Psoas muscle (tissue), 8 donors: ENCODE data around the gene RAF1. TPM values are rescaled to one million over a fixed set of nuclear protein-coding genes. Genes with fewer than 3 reads are reported as not detected.

Experiments used
- ATAC-seq, 4 donors: fragments of 200-7000 bp; cut with Tn5 transposase; one replicate each; pipeline ENCODE4 v1.9.1; 2020; ENCODE audit warnings: moderate library complexity in 3 of 4, mild to moderate bottlenecking in 2 of 4
- DNase-seq, 2 donors: peaks; one replicate each; pipeline ENCODE4 v3.0.0-alpha.2; 2020
- H3K27ac ChIP-seq: fragments of 200-600 bp; one replicate; pipeline ENCODE4 v1.8.0; 2022
- H3K27me3 ChIP-seq, 3 donors: fragments of 200-600 bp in 1 of 3; one replicate each; pipeline versions ENCODE4 v1.6.1 to v1.8.0; 2013 to 2022; ENCODE audit warnings: low read length in 2 of 3, mild to moderate bottlenecking in 2 of 3, moderate library complexity in 1 of 3; ENCODE audit not compliant: insufficient read depth in 3 of 3
- H3K36me3 ChIP-seq, 2 donors: fragments of 200-600 bp in 1 of 2; one replicate each; pipeline versions ENCODE4 v1.6.1 to v1.8.0; 2013 to 2022; ENCODE audit warnings: low read depth in 1 of 2, mild to moderate bottlenecking in 1 of 2, moderate library complexity in 1 of 2; ENCODE audit not compliant: insufficient read depth in 1 of 2
- H3K4me1 ChIP-seq: fragments of 200-600 bp; one replicate; pipeline ENCODE4 v1.8.0; 2022
- H3K4me3 ChIP-seq: fragments of 200-600 bp; one replicate; pipeline ENCODE4 v1.8.0; 2022; ENCODE audit warnings: mild to moderate bottlenecking
- H3K9me3 ChIP-seq: fragments of 200-600 bp; one replicate; pipeline ENCODE4 v1.8.0; 2022
- CTCF ChIP-seq: fragments of 200-600 bp; IDR thresholded peaks from one replicate; pipeline ENCODE4 v1.8.0; 2022; ENCODE audit warnings: antibody characterized with exemption
- WGBS, 3 donors: extraction: QIAGEN DNeasy Blood & Tissue Kit; methylation state at CpG; one replicate each; pipeline versions ENCODE4 v1.1.6 to v1.1.7; 2013; 5-methylcytosine and 5-hydroxymethylcytosine counted together
- intact Hi-C, 2 donors: fragments of 100-400 bp; cut with DNase I; formaldehyde crosslinking; loops; one replicate each; pipeline versions ENCODE4 v1.11.0 to v1.14.2; 2022
- polyA plus RNA-seq, 3 donors: library from polyadenylated mRNA; stranded (reverse); fragments of 200-250 nt; gene quantifications; one replicate each; pipeline ENCODE4 v1.2.3, GENCODE V29; 2013
- total RNA-seq, 4 donors: library from RNA; stranded (reverse); fragmentation: NEBNext Ultra II Directional in 2 of 4; extraction: Animal tissue kit (Norgen Biotek cat#: 25700) in 2 of 4; gene quantifications; one replicate each; pipeline versions ENCODE4 v1.2.1 to v1.2.4, GENCODE V29; 2021 to 2023
- donor health status: healthy with polysubstance abuse.
- donor health status: DM: no; HTN: no; CAD: no; lungs with moderate emphysema.
- donor health status: Bipolar disorder and iron deficiency.
- donor health status: healthy.
- donor health status: DM: yes; HTN: yes; CAD: no.
- donor health status: DM: no; HTN: no; CAD: no.
- donor health status: DM: no; HTN: no; CAD: no.
- donor health status: DM: yes; HTN: yes; CAD: no.

Gene RAF1
- total and polyA plus RNA-seq, 7 donors, result 87.2 to 391 (median 155) TPM

- H3K4me1 ChIP-seq, result peaks cover 75% of the 10 kb centered on the region
- intact Hi-C loops, result no loop called here
- no peaks in the 10 kb centered on the region for H3K9me3 ChIP-seq
- H3K27ac ChIP-seq, result peak overlapping the region; percentile 99
- TF ChIP-seq CTCF, result no peak
- peak overlapping the region; percentile 14 for H3K4me3 ChIP-seq
- H3K27me3 ChIP-seq, result no peaks in the 10 kb centered on the region
- ATAC-seq (peak in 3 of 4 donors; percentile 20 to 28 (median 24)), DNase-seq (no peak)
- no peaks in the 10 kb centered on the region for H3K36me3 ChIP-seq
- WGBS, 3 donors, result 52 to 62% (median 54%) methylated on average over 5 of the region's 5 CpGs
These were observed 103.3 kb downstream of the RAF1 start for GRCh38 chr3:12560505-12561190.

DNA sequence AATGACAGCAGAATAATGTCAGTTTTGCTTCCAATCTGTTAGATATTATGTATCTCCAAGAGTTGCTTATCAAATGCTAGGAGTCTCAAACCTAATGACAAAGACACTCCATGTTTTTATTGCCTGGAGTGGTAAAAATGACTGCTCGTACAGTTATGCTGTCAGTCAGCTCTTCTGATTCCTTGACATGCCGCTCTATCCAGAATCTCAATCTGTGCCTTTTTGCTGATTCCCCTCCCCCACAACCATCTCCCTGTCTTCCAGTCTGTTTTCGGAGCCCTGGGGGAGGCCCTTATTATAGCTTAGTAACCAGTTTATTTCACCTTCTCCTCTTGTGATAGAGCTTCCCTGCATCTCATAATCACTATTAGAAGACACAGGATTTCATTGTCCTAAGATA lies 104.4 kb downstream of the RAF1 start:
- Histone ChIP-seq H3K36me3 (no peaks in the 10 kb centered on the region), H3K27me3 (no peaks in the 10 kb centered on the region), H3K27ac (peak overlapping the region; percentile 99), H3K4me3 (peak overlapping the region; percentile 27), H3K4me1 (peaks cover 64% of the 10 kb centered on the region), H3K9me3 (no peaks in the 10 kb centered on the region)
- DNase-seq (no peak), ATAC-seq (no peak)
- intact Hi-C loops, result no loop called here
- WGBS, 3 donors, result 57 to 72% (median 68%) methylated on average over 3 of the region's 3 CpGs
- no peak for TF ChIP-seq CTCF

GRCh38 chr3:12558706-12559105 lies 105.2 kb downstream of the RAF1 start:
- peaks cover 0 to 5% (median 2%) of the 10 kb centered on the region in 3 donors for H3K27me3 ChIP-seq
- H3K4me1 ChIP-seq, result peaks cover 57% of the 10 kb centered on the region
- H3K9me3 ChIP-seq, result no peaks in the 10 kb centered on the region
- peak overlapping the region; percentile 99 for H3K27ac ChIP-seq
- DNase-seq (no peak), ATAC-seq (no peak)
- WGBS, 3 donors, result 37 to 49% (median 44%) methylated on average over 4 of the region's 4 CpGs
- intact Hi-C loops, result no loop called here
- no peaks in the 10 kb centered on the region for H3K36me3 ChIP-seq
- no peak for TF ChIP-seq CTCF
- peak overlapping the region; percentile 92 for H3K4me3 ChIP-seq

DNA sequence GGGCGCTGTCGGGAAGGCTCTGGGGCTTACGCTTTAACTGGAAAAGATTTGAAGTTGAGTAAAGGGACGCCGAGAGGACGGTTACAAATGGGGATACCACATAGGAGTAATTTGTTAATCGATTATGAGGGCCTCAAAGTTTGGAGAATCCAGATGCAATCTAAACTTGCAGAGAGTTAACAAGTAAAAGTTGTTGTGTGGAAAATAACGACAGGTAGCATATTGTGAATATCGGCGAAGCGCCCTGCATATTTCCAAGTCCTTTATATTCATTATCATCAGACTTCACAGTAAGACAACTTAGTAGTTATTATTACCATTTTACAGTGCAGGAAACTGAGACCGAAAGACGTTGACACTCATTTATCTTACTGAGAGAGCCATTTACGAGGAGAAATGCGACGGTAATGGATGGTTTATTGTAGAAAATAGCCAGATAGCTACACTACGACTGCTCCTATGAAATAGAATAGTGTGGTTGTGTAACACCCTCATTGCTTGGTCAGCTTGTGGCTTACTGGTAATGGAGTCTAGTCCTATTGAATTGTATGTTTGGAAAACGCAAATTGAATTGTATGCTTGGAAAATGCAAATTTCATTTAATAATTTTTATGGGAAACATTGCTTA lies 106.3 kb downstream of the RAF1 start:
- 1% methylated on average over 18 of the region's 18 CpGs for WGBS, 3 donors
- Histone ChIP-seq H3K9me3 (no peaks in the 10 kb centered on the region), H3K4me1 (peaks cover 54% of the 10 kb centered on the region), H3K4me3 (peak overlapping the region; percentile 92), H3K27ac (peak overlapping the region; percentile 99), H3K27me3 (peaks cover 0 to 16% (median 2%) of the 10 kb centered on the region in 3 donors), H3K36me3 (no peaks in the 10 kb centered on the region)
- TF ChIP-seq CTCF, result no peak
- DNase-seq (no peak), ATAC-seq (peak; percentile 51 to 71 (median 57))
- intact Hi-C loops, result no loop called here
